ENCODE measurements around the gene BTBD2. TPM values are rescaled to one million over a fixed set of nuclear protein-coding genes. Genes with fewer than 3 reads are reported as not detected.

Gene BTBD2
- polyA plus RNA-seq, 1 donor (not counting 4 experiments of a cell fraction or from before 2014, with no cell fraction given), result 22.3 TPM

GRCh38 chr19:2026770-2027169, 11.3 kb upstream of the BTBD2 start:
- Histone ChIP-seq H3K27ac (ENCODE audit: control insufficient read depth, insufficient read depth, low read length) (no peak overlapping the region), H3K9me1 (ENCODE audit: control insufficient read depth, extremely low read depth, insufficient read depth, low read length) (no peaks in the 10 kb centered on the region), H3K4me2 (ENCODE audit: control insufficient read depth, extremely low read depth, insufficient read depth, low read depth, low read length) (no peak overlapping the region), H3K9me3 (ENCODE audit: control insufficient read depth, low read depth, low read length) (no peaks in the 10 kb centered on the region), H3K79me2 (ENCODE audit: control insufficient read depth, insufficient read depth, low read length) (no peaks in the 10 kb centered on the region), H3K36me3 (ENCODE audit: control insufficient read depth in 2 of 2, extremely low read depth in 1 of 2, insufficient read depth in 2 of 2, low read length in 2 of 2) (no peaks in the 10 kb centered on the region), H2AFZ (ENCODE audit: control insufficient read depth, low read length) (no peak overlapping the region), H3K4me1 (ENCODE audit: control insufficient read depth, extremely low read depth, insufficient read depth, low read length) (peaks cover 13% of the 10 kb centered on the region), H4K20me1 (ENCODE audit: control insufficient read depth, extremely low read depth, insufficient read depth, low read length) (no peaks in the 10 kb centered on the region), H3K4me3 (ENCODE audit: control insufficient read depth in 2 of 3, extremely low read depth in 1 of 3, insufficient read depth in 2 of 3, low read depth in 1 of 3, low read length in 3 of 3) (no peak overlapping the region), H3K27me3 (ENCODE audit: control insufficient read depth, extremely low read depth, insufficient read depth, low read length) (no peaks in the 10 kb centered on the region), H3K9ac (ENCODE audit: control insufficient read depth, extremely low read depth, insufficient read depth, low read length) (no peak overlapping the region)
- TF ChIP-seq EZH2 (IDR thresholded peaks at IDR 0.05; ENCODE audit: low read length) (no peak), CTCF (optimal IDR thresholded peaks at IDR 0.05 in 1 of 3, IDR thresholded peaks at IDR 0.05 in 1 of 3, conservative IDR thresholded peaks at IDR 0.05 in 1 of 3; ENCODE audit: extremely low read depth in 1 of 3, insufficient read depth in 2 of 3, low read length in 3 of 3) (no peak)
- FAIRE-seq (no peak), DNase-seq (ENCODE audit: low read depth, low spot score) (no peak)
- dilution Hi-C loops (cut with MboI; ENCODE audit: extremely low pct_ligation_motif_present, low sequenced_read_pairs), result no loop called here

- H3K36me3 ChIP-seq (ENCODE audit: control insufficient read depth in 2 of 2, extremely low read depth in 1 of 2, insufficient read depth in 2 of 2, low read length in 2 of 2), result no peaks in the 10 kb centered on the region
- no peaks in the 10 kb centered on the region for H3K9me3 ChIP-seq (ENCODE audit: control insufficient read depth, low read depth, low read length)
- H3K4me2 ChIP-seq (ENCODE audit: control insufficient read depth, extremely low read depth, insufficient read depth, low read depth, low read length), result no peak overlapping the region
- no peak for TF ChIP-seq CTCF (optimal IDR thresholded peaks at IDR 0.05 in 1 of 3, IDR thresholded peaks at IDR 0.05 in 1 of 3, conservative IDR thresholded peaks at IDR 0.05 in 1 of 3; ENCODE audit: extremely low read depth in 1 of 3, insufficient read depth in 2 of 3, low read length in 3 of 3)
- TF ChIP-seq EZH2 (IDR thresholded peaks at IDR 0.05; ENCODE audit: low read length), result no peak
- no peak overlapping the region for H3K27ac ChIP-seq (ENCODE audit: control insufficient read depth, insufficient read depth, low read length)
- no peaks in the 10 kb centered on the region for H3K4me1 ChIP-seq (ENCODE audit: control insufficient read depth, extremely low read depth, insufficient read depth, low read length)
- H3K27me3 ChIP-seq (ENCODE audit: control insufficient read depth, extremely low read depth, insufficient read depth, low read length), result no peaks in the 10 kb centered on the region
- no peaks in the 10 kb centered on the region for H4K20me1 ChIP-seq (ENCODE audit: control insufficient read depth, extremely low read depth, insufficient read depth, low read length)
- no peaks in the 10 kb centered on the region for H3K79me2 ChIP-seq (ENCODE audit: control insufficient read depth, insufficient read depth, low read length)
- FAIRE-seq (no peak), DNase-seq (ENCODE audit: low read depth, low spot score) (no peak)
- no peak overlapping the region for H2AFZ ChIP-seq (ENCODE audit: control insufficient read depth, low read length)
- dilution Hi-C loops (cut with MboI; ENCODE audit: extremely low pct_ligation_motif_present, low sequenced_read_pairs), result no loop called here
- H3K9me1 ChIP-seq (ENCODE audit: control insufficient read depth, extremely low read depth, insufficient read depth, low read length), result no peaks in the 10 kb centered on the region
- no peak overlapping the region for H3K4me3 ChIP-seq (ENCODE audit: control insufficient read depth in 2 of 3, extremely low read depth in 1 of 3, insufficient read depth in 2 of 3, low read depth in 1 of 3, low read length in 3 of 3)
- H3K9ac ChIP-seq (ENCODE audit: control insufficient read depth, extremely low read depth, insufficient read depth, low read length), result no peak overlapping the region
Measured at GRCh38 chr19:2022289-2022688, 6.8 kb upstream of the BTBD2 start.
